ENCODE data around the gene SLC24A3.

SLC24A3 gene

GRCh38 chr20:19594896-19595295 lies 382.5 kb downstream of the SLC24A3 start:
- Histone ChIP-seq H3K9me2 (replicated peaks; ENCODE audit: low read depth, low read length) (no peaks in the 10 kb centered on the region), H3K79me2 (ENCODE audit: insufficient read depth, low read length) (no peaks in the 10 kb centered on the region), H3K4me3 (ENCODE audit: low read length, poor library complexity, severe bottlenecking) (no peak overlapping the region), H2AFZ (ENCODE audit: low read length) (no peak overlapping the region), H3K4me1 (ENCODE audit: insufficient read depth, low read length, poor library complexity, severe bottlenecking) (peaks cover 5% of the 10 kb centered on the region), H3K27me3 (ENCODE audit: insufficient read depth, low read length, poor library complexity, severe bottlenecking) (no peaks in the 10 kb centered on the region), H3K4me2 (ENCODE audit: low read depth, low read length, poor library complexity, severe bottlenecking) (no peak overlapping the region), H4K20me1 (ENCODE audit: insufficient read depth, low read length, poor library complexity, severe bottlenecking) (no peaks in the 10 kb centered on the region), H3K36me3 (ENCODE audit: insufficient read depth, low read length) (no peaks in the 10 kb centered on the region), H3F3A (ENCODE audit: low read depth) (no peaks in the 10 kb centered on the region), H3K9ac (ENCODE audit: low read depth, low read length, poor library complexity, severe bottlenecking) (no peak overlapping the region), H3K9me3 (ENCODE audit: insufficient read depth, low read depth, low read length) (no peaks in the 10 kb centered on the region)
- no peak for TF ChIP-seq EZH2phosphoT487 (IDR thresholded peaks at IDR 0.05; ENCODE audit: borderline replicate concordance)

- no peaks in the 10 kb centered on the region for H3K36me3 ChIP-seq (ENCODE audit: insufficient read depth, low read length)
- no peak overlapping the region for H3K4me3 ChIP-seq (ENCODE audit: low read length, poor library complexity, severe bottlenecking)
- no peaks in the 10 kb centered on the region for H3K9me2 ChIP-seq (replicated peaks; ENCODE audit: low read depth, low read length)
- no peaks in the 10 kb centered on the region for H4K20me1 ChIP-seq (ENCODE audit: insufficient read depth, low read length, poor library complexity, severe bottlenecking)
- H3K4me2 ChIP-seq (ENCODE audit: low read depth, low read length, poor library complexity, severe bottlenecking) = no peak overlapping the region
- H3F3A ChIP-seq (ENCODE audit: low read depth) = no peaks in the 10 kb centered on the region
- no peaks in the 10 kb centered on the region for H3K9me3 ChIP-seq (ENCODE audit: insufficient read depth, low read depth, low read length)
- H2AFZ ChIP-seq (ENCODE audit: low read length) = no peak overlapping the region
- TF ChIP-seq EZH2phosphoT487 (IDR thresholded peaks at IDR 0.05; ENCODE audit: borderline replicate concordance) (no peak), CTCF (conservative IDR thresholded peaks at IDR 0.05; ENCODE audit: low read length) (no peak)
- H3K9ac ChIP-seq (ENCODE audit: low read depth, low read length, poor library complexity, severe bottlenecking) = no peak overlapping the region
- no peaks in the 10 kb centered on the region for H3K79me2 ChIP-seq (ENCODE audit: insufficient read depth, low read length)
- no peaks in the 10 kb centered on the region for H3K27me3 ChIP-seq (ENCODE audit: insufficient read depth, low read length, poor library complexity, severe bottlenecking)
- no peaks in the 10 kb centered on the region for H3K4me1 ChIP-seq (ENCODE audit: insufficient read depth, low read length, poor library complexity, severe bottlenecking)
Observed at GRCh38 chr20:19598117-19598850, 385.8 kb downstream of the SLC24A3 start.

GRCh38 chr20:19599200-19599599 lies 386.8 kb downstream of the SLC24A3 start:
- TF ChIP-seq EZH2phosphoT487 (IDR thresholded peaks at IDR 0.05; ENCODE audit: borderline replicate concordance) = no peak
- TF ChIP-seq CTCF (conservative IDR thresholded peaks at IDR 0.05; ENCODE audit: low read length) = no peak
- Histone ChIP-seq H3K79me2 (ENCODE audit: insufficient read depth, low read length) (no peaks in the 10 kb centered on the region), H3K9me3 (ENCODE audit: insufficient read depth, low read depth, low read length) (no peaks in the 10 kb centered on the region), H2AFZ (ENCODE audit: low read length) (no peak overlapping the region), H3F3A (ENCODE audit: low read depth) (no peaks in the 10 kb centered on the region), H3K27me3 (ENCODE audit: insufficient read depth, low read length, poor library complexity, severe bottlenecking) (no peaks in the 10 kb centered on the region), H4K20me1 (ENCODE audit: insufficient read depth, low read length, poor library complexity, severe bottlenecking) (no peaks in the 10 kb centered on the region), H3K36me3 (ENCODE audit: insufficient read depth, low read length) (no peaks in the 10 kb centered on the region), H3K9me2 (replicated peaks; ENCODE audit: low read depth, low read length) (no peaks in the 10 kb centered on the region), H3K9ac (ENCODE audit: low read depth, low read length, poor library complexity, severe bottlenecking) (no peak overlapping the region), H3K4me3 (ENCODE audit: low read length, poor library complexity, severe bottlenecking) (no peak overlapping the region), H3K4me2 (ENCODE audit: low read depth, low read length, poor library complexity, severe bottlenecking) (no peak overlapping the region), H3K4me1 (ENCODE audit: insufficient read depth, low read length, poor library complexity, severe bottlenecking) (no peaks in the 10 kb centered on the region)

GRCh38 chr20:19600042-19600441 lies 387.6 kb downstream of the SLC24A3 start:
- TF ChIP-seq EZH2phosphoT487 (IDR thresholded peaks at IDR 0.05; ENCODE audit: borderline replicate concordance) = no peak
- no peak for TF ChIP-seq CTCF (conservative IDR thresholded peaks at IDR 0.05; ENCODE audit: low read length)
- H2AFZ ChIP-seq (ENCODE audit: low read length) = no peak overlapping the region
- H3K9me3 ChIP-seq (ENCODE audit: insufficient read depth, low read depth, low read length) = no peaks in the 10 kb centered on the region
- H3K36me3 ChIP-seq (ENCODE audit: insufficient read depth, low read length) = no peaks in the 10 kb centered on the region
- H4K20me1 ChIP-seq (ENCODE audit: insufficient read depth, low read length, poor library complexity, severe bottlenecking) = no peaks in the 10 kb centered on the region
- H3K27me3 ChIP-seq (ENCODE audit: insufficient read depth, low read length, poor library complexity, severe bottlenecking) = no peaks in the 10 kb centered on the region
- no peaks in the 10 kb centered on the region for H3K9me2 ChIP-seq (replicated peaks; ENCODE audit: low read depth, low read length)
- no peaks in the 10 kb centered on the region for H3F3A ChIP-seq (ENCODE audit: low read depth)
- H3K9ac ChIP-seq (ENCODE audit: low read depth, low read length, poor library complexity, severe bottlenecking) = no peak overlapping the region
- H3K79me2 ChIP-seq (ENCODE audit: insufficient read depth, low read length) = no peaks in the 10 kb centered on the region
- no peaks in the 10 kb centered on the region for H3K4me1 ChIP-seq (ENCODE audit: insufficient read depth, low read length, poor library complexity, severe bottlenecking)
- no peak overlapping the region for H3K4me3 ChIP-seq (ENCODE audit: low read length, poor library complexity, severe bottlenecking)
- no peak overlapping the region for H3K4me2 ChIP-seq (ENCODE audit: low read depth, low read length, poor library complexity, severe bottlenecking)
